GM12873 (cell line): ENCODE data around the gene TRIM41.

Source experiments
- CTCF ChIP-seq: IDR thresholded peaks from 2 replicates; pipeline ENCODE4 v1.5.1; 2012; ENCODE audit warnings: low read depth, mild to moderate bottlenecking, moderate library complexity, low read length, control low read depth; ENCODE audit not compliant: insufficient read depth; ENCODE audit errors: missing control alignments

TRIM41 gene

GRCh38 chr5:181237729-181238385 is 14.8 kb downstream of the TRIM41 start:
- no peak for TF ChIP-seq CTCF

GRCh38 chr5:181239062-181239663 is 16.1 kb downstream of the TRIM41 start:
- TF ChIP-seq CTCF: no peak

GRCh38 chr5:181241393-181241975 is 18.4 kb downstream of the TRIM41 start:
- no peak for TF ChIP-seq CTCF

GRCh38 chr5:181242031-181242451 is 19.0 kb downstream of the TRIM41 start:
- no peak for TF ChIP-seq CTCF

GRCh38 chr5:181243018-181243563 is 20.0 kb downstream of the TRIM41 start:
- TF ChIP-seq CTCF: no peak

- TF ChIP-seq CTCF: no peak
These were observed 20.7 kb downstream of the TRIM41 start, which contains the start of gene RACK1 for GRCh38 chr5:181243564-181244343. Gene RACK1 (minus strand): TSS chr5:181243906. CDS start chr5:181243800, 106 bp downstream.
